SK-N-SH (cell line): ENCODE data around the gene TMEM144. TPM values are rescaled to one million over a fixed set of nuclear protein-coding genes. Genes with fewer than 3 reads are reported as not detected.

Experiments
- CTCF ChIA-PET: fragments of 300-600, 350-600 bp; formaldehyde crosslinking; extraction: SDS; loops from one replicate; lab custom pipeline; 2021; lab: Yijun Ruan, JAX
- POLR2A ChIA-PET: fragments of 350-600 bp; sonication (Branson Sonifier 250); formaldehyde crosslinking; extraction: SDS; loops from one replicate; lab custom pipeline; 2020; ENCODE audit warnings: antibody characterized with exemption, inconsistent platforms; lab: Yijun Ruan, JAX
- DNase-seq: peaks from one replicate; pipeline ENCODE4 v3.0.0; 2012
- H2AFZ ChIP-seq: fragments of 200-600 bp; sonication (generic); 2 replicates; pipeline ENCODE4 v1.8.1; 2016; ENCODE audit warnings: antibody characterized with exemption, mild to moderate bottlenecking, low read depth
- H3F3A ChIP-seq: fragments of 200-600 bp; sonication (generic); replicated peaks from 2 replicates; pipeline ENCODE3; 2016; ENCODE audit warnings: antibody characterized with exemption, mild to moderate bottlenecking; ENCODE audit not compliant: insufficient read depth
- H3K27ac ChIP-seq, 2 experiments: fragments of 200-500 bp in 1 of 2; fragments of 200-600 bp in 1 of 2; sonication (Bioruptor generic) in 1 of 2; sonication (generic), shearing (Covaris generic) in 1 of 2; 2 replicates each; pipeline versions ENCODE4 v1.5.1 to v1.6.1; 2014 to 2016; ENCODE audit warnings: low read depth in 2 of 2, inconsistent platforms in 1 of 2, low read length in 1 of 2, mild to moderate bottlenecking in 1 of 2, mixed read lengths in 1 of 2
- H3K27me3 ChIP-seq: fragments of 200-600 bp; sonication (generic), shearing (Covaris generic); 2 replicates; pipeline ENCODE4 v1.6.1; 2016; ENCODE audit warnings: mixed run types; ENCODE audit not compliant: insufficient read depth
- H3K36me3 ChIP-seq, 2 experiments: fragments of 200-500 bp in 1 of 2; fragments of 200-600 bp in 1 of 2; sonication (Bioruptor generic) in 1 of 2; sonication (generic) in 1 of 2; replicated peaks in 1 of 2; 2 replicates each; pipeline versions ENCODE3 to v1.5.1; 2014 to 2016; ENCODE audit warnings: low read length in 1 of 2, mild to moderate bottlenecking in 1 of 2; ENCODE audit not compliant: insufficient read depth in 2 of 2, control insufficient read depth in 1 of 2
- H3K4me1 ChIP-seq, 2 experiments: fragments of 200-500 bp in 1 of 2; fragments of 200-600 bp in 1 of 2; sonication (Bioruptor generic) in 1 of 2; sonication (generic), shearing (Covaris generic) in 1 of 2; 2 replicates each; pipeline versions ENCODE4 v1.5.1 to v1.6.1; 2014 to 2016; ENCODE audit warnings: low read depth in 1 of 2, low read length in 1 of 2, mixed run types in 1 of 2; ENCODE audit not compliant: insufficient read depth in 2 of 2, control insufficient read depth in 1 of 2
- H3K4me2 ChIP-seq: fragments of 200-600 bp; sonication (generic), shearing (Covaris generic); 2 replicates; pipeline ENCODE4 v1.6.1; 2017; ENCODE audit warnings: mixed run types
- H3K4me3 ChIP-seq, 2 experiments: fragments of 200-500 bp in 1 of 2; fragments of 200-600 bp in 1 of 2; sonication (Bioruptor generic) in 1 of 2; sonication (generic), shearing (Covaris generic) in 1 of 2; 2 replicates each; pipeline versions ENCODE4 v1.5.1 to v1.8.1; 2014 to 2016; ENCODE audit warnings: low read depth in 2 of 2, inconsistent platforms in 1 of 2, low read length in 1 of 2, mild to moderate bottlenecking in 1 of 2, mixed read lengths in 1 of 2, moderate library complexity in 1 of 2
- H3K79me2 ChIP-seq: fragments of 200-600 bp; sonication (generic); 2 replicates; pipeline ENCODE4 v1.8.1; 2017; ENCODE audit warnings: mild to moderate bottlenecking; ENCODE audit not compliant: insufficient read depth
- H3K9ac ChIP-seq: fragments of 200-600 bp; sonication (generic); 2 replicates; pipeline ENCODE4 v1.6.1; 2017; ENCODE audit warnings: mixed run types
- H3K9me2 ChIP-seq: fragments of 200-600 bp; sonication (generic); 2 replicates; pipeline ENCODE4 v1.6.1; 2017; ENCODE audit warnings: mixed run types
- H3K9me3 ChIP-seq: fragments of 200-600 bp; sonication (generic); 2 replicates; pipeline ENCODE4 v1.6.1; 2017; ENCODE audit warnings: mixed run types, mild to moderate bottlenecking, moderate library complexity
- H4K20me1 ChIP-seq: fragments of 200-600 bp; sonication (generic); 2 replicates; pipeline ENCODE4 v1.6.1; 2017; ENCODE audit warnings: mild to moderate bottlenecking, mixed run types; ENCODE audit not compliant: insufficient read depth
- CHD2 ChIP-seq: fragments of 150-350 bp; IDR thresholded peaks from 2 replicates; pipeline ENCODE4 v1.6.1; 2018; ENCODE audit warnings: low read length; ENCODE audit not compliant: partially characterized antibody
- EP300 ChIP-seq, 2 experiments: IDR thresholded peaks; 2 replicates each; pipeline versions ENCODE4 v1.4.0 to v1.6.1; 2012; ENCODE audit warnings: borderline replicate concordance in 1 of 2, low read depth in 1 of 2, low read length in 1 of 2
- FOXJ3 ChIP-seq: sonication (generic); formaldehyde crosslinking; IDR thresholded peaks from 2 replicates; pipeline ENCODE4 v1.5.1; 2020; ENCODE audit warnings: mild to moderate bottlenecking, missing genetic modification reagents
- MEF2A ChIP-seq: IDR thresholded peaks from 2 replicates; pipeline ENCODE4 v1.4.0; 2012; ENCODE audit warnings: low read depth, borderline replicate concordance
- MXI1 ChIP-seq: IDR thresholded peaks from 2 replicates; pipeline ENCODE4 v1.6.1; 2012; ENCODE audit warnings: mild to moderate bottlenecking, low read depth, low read length, improper control_type of control experiment
- NRF1 ChIP-seq: IDR thresholded peaks from 2 replicates; pipeline ENCODE4 v1.6.1; 2012; ENCODE audit warnings: low read depth, mild to moderate bottlenecking, low read length
- SMC3 ChIP-seq: IDR thresholded peaks from 2 replicates; pipeline ENCODE4 v1.6.1; 2012; ENCODE audit warnings: low read depth, low read length, improper control_type of control experiment
- WGBS: methylation state at CpG from one replicate; pipeline ENCODE4 v1.1.6; 2017; ENCODE audit warnings: low lambda C conversion rate; 5-methylcytosine and 5-hydroxymethylcytosine counted together
- polyA plus RNA-seq, 3 experiments: library from polyadenylated mRNA; depleted of rRNA; stranded (reverse); fragments of >200 nt; gene quantifications; 2 replicates each; pipeline ENCODE4 v1.2.3, GENCODE V29; 2012
- TF ChIP-seq, protein P1 (sequence below): IDR thresholded peaks from 2 replicates; pipeline ENCODE4 v1.6.1; 2012; ENCODE audit warnings: mild to moderate bottlenecking, low read depth, low read length, moderate library complexity
- TF ChIP-seq, protein P2 (sequence below): fragments of 150-350 bp; IDR thresholded peaks from 2 replicates; pipeline ENCODE4 v1.6.1; 2016; ENCODE audit warnings: mild to moderate bottlenecking, low read depth, low read length

The TMEM144 gene
- polyA plus RNA-seq, 1 of the 3 experiments (the other 2 are of a cell fraction) = not detected

DNA sequence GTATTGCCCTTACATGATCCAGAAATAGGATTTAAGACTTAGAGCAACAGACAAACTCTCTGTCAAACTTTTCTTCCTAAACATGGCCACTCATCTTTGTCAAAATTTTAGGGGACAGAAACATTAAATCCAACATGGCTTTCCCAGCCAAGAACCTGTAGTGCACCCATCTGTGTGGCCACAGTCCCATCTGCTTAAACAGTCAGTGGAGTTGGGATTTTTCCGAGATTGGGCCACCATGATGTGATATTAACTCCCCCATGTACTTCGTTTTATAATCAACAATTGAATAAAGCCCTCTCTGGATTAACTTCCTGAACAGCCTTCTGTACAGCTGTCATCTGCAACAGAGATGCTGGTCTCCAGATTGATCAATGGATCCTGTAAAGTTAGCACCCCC is 28.9 kb downstream of the TMEM144 start:
- Histone ChIP-seq H3K4me2 (no peak overlapping the region), H3K9ac (no peak overlapping the region), H3K9me2 (no peaks in the 10 kb centered on the region), H3K27me3 (no peaks in the 10 kb centered on the region), H3K36me3 (no peaks in the 10 kb centered on the region), H3F3A (no peaks in the 10 kb centered on the region), H4K20me1 (no peaks in the 10 kb centered on the region), H2AFZ (no peak overlapping the region), H3K79me2 (no peaks in the 10 kb centered on the region)
- POLR2A ChIA-PET = no interaction called here
- TF ChIP-seq MXI1 = no peak
- TF ChIP-seq, all 33 proteins: peak for 0
- Histone ChIP-seq H3K27ac (no peak overlapping the region), H3K9me3 (no peaks in the 10 kb centered on the region), H3K4me3 (no peak overlapping the region), H3K4me1 (peaks cover 0 to 2% of the 10 kb centered on the region in 2 experiments; a peak in 1 of 4 replicates)
- no peak for DNase-seq
- 11% methylated on average over 2 of the region's 2 CpGs for WGBS
- CTCF ChIA-PET = interaction anchor here (0.8 kb wide), 1 partner anchor 17 kb away, joined by 3 read pairs; no protein-coding TSS in a partner anchor

DNA sequence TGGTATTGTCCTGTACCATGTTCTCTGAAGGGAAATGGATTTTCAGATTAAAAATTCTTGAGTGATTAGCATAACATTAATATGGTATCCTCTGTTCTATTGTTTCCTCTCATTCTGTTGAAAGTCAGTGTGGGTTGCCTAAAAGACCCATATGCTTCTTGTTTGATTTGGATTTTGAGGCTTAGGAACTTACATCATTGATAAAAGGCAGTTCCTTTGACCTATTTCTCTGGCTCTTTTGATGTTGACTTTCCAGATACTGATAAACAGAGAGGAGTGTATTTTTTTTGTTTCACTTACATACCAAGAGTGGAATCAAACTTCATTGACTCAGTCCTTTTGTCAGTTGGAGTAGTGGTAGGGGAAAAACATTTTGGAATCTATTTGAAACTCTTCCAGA is 32.8 kb downstream of the TMEM144 start:
- no peaks in the 10 kb centered on the region for H3K4me1 ChIP-seq
- no peak overlapping the region for H3K27ac ChIP-seq
- no peaks in the 10 kb centered on the region for H3K27me3 ChIP-seq
- no peaks in the 10 kb centered on the region for H3K36me3 ChIP-seq
- DNase-seq = no peak
- TF ChIP-seq CHD2 (no peak), FOXJ3 (CRISPR knock-in tag) (no peak), MEF2A (no peak), NRF1 (no peak), EP300 (IDR thresholded peaks at IDR 0.05; ENCODE audit: borderline replicate concordance in 1 of 2, low read depth in 1 of 2, low read length in 1 of 2) (no peak), SMC3 (no peak)
- TF ChIP-seq, protein P1, sequence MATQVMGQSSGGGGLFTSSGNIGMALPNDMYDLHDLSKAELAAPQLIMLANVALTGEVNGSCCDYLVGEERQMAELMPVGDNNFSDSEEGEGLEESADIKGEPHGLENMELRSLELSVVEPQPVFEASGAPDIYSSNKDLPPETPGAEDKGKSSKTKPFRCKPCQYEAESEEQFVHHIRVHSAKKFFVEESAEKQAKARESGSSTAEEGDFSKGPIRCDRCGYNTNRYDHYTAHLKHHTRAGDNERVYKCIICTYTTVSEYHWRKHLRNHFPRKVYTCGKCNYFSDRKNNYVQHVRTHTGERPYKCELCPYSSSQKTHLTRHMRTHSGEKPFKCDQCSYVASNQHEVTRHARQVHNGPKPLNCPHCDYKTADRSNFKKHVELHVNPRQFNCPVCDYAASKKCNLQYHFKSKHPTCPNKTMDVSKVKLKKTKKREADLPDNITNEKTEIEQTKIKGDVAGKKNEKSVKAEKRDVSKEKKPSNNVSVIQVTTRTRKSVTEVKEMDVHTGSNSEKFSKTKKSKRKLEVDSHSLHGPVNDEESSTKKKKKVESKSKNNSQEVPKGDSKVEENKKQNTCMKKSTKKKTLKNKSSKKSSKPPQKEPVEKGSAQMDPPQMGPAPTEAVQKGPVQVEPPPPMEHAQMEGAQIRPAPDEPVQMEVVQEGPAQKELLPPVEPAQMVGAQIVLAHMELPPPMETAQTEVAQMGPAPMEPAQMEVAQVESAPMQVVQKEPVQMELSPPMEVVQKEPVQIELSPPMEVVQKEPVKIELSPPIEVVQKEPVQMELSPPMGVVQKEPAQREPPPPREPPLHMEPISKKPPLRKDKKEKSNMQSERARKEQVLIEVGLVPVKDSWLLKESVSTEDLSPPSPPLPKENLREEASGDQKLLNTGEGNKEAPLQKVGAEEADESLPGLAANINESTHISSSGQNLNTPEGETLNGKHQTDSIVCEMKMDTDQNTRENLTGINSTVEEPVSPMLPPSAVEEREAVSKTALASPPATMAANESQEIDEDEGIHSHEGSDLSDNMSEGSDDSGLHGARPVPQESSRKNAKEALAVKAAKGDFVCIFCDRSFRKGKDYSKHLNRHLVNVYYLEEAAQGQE = no peak
- TF ChIP-seq, protein P2, sequence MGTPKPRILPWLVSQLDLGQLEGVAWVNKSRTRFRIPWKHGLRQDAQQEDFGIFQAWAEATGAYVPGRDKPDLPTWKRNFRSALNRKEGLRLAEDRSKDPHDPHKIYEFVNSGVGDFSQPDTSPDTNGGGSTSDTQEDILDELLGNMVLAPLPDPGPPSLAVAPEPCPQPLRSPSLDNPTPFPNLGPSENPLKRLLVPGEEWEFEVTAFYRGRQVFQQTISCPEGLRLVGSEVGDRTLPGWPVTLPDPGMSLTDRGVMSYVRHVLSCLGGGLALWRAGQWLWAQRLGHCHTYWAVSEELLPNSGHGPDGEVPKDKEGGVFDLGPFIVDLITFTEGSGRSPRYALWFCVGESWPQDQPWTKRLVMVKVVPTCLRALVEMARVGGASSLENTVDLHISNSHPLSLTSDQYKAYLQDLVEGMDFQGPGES = no peak
- CTCF ChIA-PET = no interaction called here
- no peak overlapping the region for H3K4me2 ChIP-seq
- H3K4me3 ChIP-seq = no peak overlapping the region
- H3K9me3 ChIP-seq = no peaks in the 10 kb centered on the region
- no peaks in the 10 kb centered on the region for H3K79me2 ChIP-seq
- H3K9ac ChIP-seq = no peak overlapping the region
- H3F3A ChIP-seq = no peaks in the 10 kb centered on the region
- POLR2A ChIA-PET = no interaction called here
- no peak overlapping the region for H2AFZ ChIP-seq
- H3K9me2 ChIP-seq = no peaks in the 10 kb centered on the region
- H4K20me1 ChIP-seq = no peaks in the 10 kb centered on the region
